MM.1S (cell line): ENCODE data around the gene CLPTM1.

Experiments
- DNase-seq: peaks from one replicate; pipeline ENCODE4 v3.0.0-alpha.2; 2015
- H2AFZ ChIP-seq: fragments of 300-600 bp; sonication (generic); 2 replicates; pipeline ENCODE4 v1.6.0; 2016; ENCODE audit warnings: antibody characterized with exemption, low read length
- H3F3A ChIP-seq: fragments of 300-600 bp; sonication (generic); 2 replicates; pipeline ENCODE4 v1.6.1; 2016; ENCODE audit warnings: mild to moderate bottlenecking, antibody characterized with exemption, low read length, moderate library complexity, mixed read lengths; ENCODE audit not compliant: insufficient read depth
- H3K27ac ChIP-seq: fragments of 300-600 bp; sonication (generic); 2 replicates; pipeline ENCODE4 v1.5.1; 2016; ENCODE audit warnings: mild to moderate bottlenecking, low read length
- H3K27me3 ChIP-seq: fragments of 300-600 bp; sonication (generic); replicated peaks from 2 replicates; pipeline ENCODE4 v1.6.0; 2016; ENCODE audit warnings: low read length; ENCODE audit not compliant: insufficient read depth
- H3K36me3 ChIP-seq: fragments of 300-600 bp; sonication (generic); replicated peaks from 2 replicates; pipeline ENCODE4 v1.6.1; 2016; ENCODE audit warnings: mild to moderate bottlenecking, low read length, mixed read lengths; ENCODE audit not compliant: insufficient read depth
- H3K4me1 ChIP-seq: fragments of 300-600 bp; sonication (generic); 2 replicates; pipeline ENCODE4 v1.6.1; 2016; ENCODE audit warnings: low read length, mixed read lengths
- H3K4me2 ChIP-seq: fragments of 300-600 bp; sonication (generic); 2 replicates; pipeline ENCODE4 v1.6.0; 2016; ENCODE audit warnings: low read depth, low read length
- H3K4me3 ChIP-seq: fragments of 300-600 bp; sonication (generic); 2 replicates; pipeline ENCODE4 v1.5.1; 2016; ENCODE audit warnings: low read length, mixed read lengths
- H3K79me2 ChIP-seq: fragments of 300-600 bp; sonication (generic); 2 replicates; pipeline ENCODE4 v1.6.1; 2016; ENCODE audit warnings: mixed run types, low read length, mixed read lengths
- H3K9ac ChIP-seq: fragments of 300-600 bp; sonication (generic); 2 replicates; pipeline ENCODE4 v1.6.1; 2016; ENCODE audit warnings: low read length, mixed read lengths
- H3K9me2 ChIP-seq: fragments of 300-600 bp; sonication (generic); replicated peaks from 2 replicates; pipeline ENCODE4 v1.6.1; 2016; ENCODE audit warnings: mild to moderate bottlenecking, low read length, mixed read lengths; ENCODE audit not compliant: insufficient read depth
- H3K9me3 ChIP-seq: fragments of 300-600 bp; sonication (generic); replicated peaks from 2 replicates; pipeline ENCODE4 v1.6.1; 2016; ENCODE audit warnings: mild to moderate bottlenecking, low read length, mixed read lengths; ENCODE audit not compliant: insufficient read depth
- H4K20me1 ChIP-seq: fragments of 300-600 bp; sonication (generic); 2 replicates; pipeline ENCODE4 v1.6.1; 2016; ENCODE audit warnings: mild to moderate bottlenecking, low read length, moderate library complexity, mixed read lengths; ENCODE audit not compliant: insufficient read depth
- EZH2 ChIP-seq: fragments of 300-600 bp; sonication (generic); optimal IDR thresholded peaks from 2 replicates; pipeline ENCODE3; 2017; ENCODE audit warnings: low read depth, mild to moderate bottlenecking, antibody characterized with exemption, low read length, mixed read lengths
- EZH2phosphoT487 ChIP-seq: fragments of 300-600 bp; sonication (generic); IDR thresholded peaks from 2 replicates; pipeline ENCODE4 v1.6.1; 2018; ENCODE audit warnings: antibody characterized with exemption, low read length
- TF ChIP-seq, protein P1 (sequence below): fragments of 300-600 bp; sonication (generic); IDR thresholded peaks from 2 replicates; pipeline ENCODE4 v1.5.1; 2016; ENCODE audit warnings: antibody characterized with exemption, low read length, mixed read lengths

CLPTM1 gene

DNA sequence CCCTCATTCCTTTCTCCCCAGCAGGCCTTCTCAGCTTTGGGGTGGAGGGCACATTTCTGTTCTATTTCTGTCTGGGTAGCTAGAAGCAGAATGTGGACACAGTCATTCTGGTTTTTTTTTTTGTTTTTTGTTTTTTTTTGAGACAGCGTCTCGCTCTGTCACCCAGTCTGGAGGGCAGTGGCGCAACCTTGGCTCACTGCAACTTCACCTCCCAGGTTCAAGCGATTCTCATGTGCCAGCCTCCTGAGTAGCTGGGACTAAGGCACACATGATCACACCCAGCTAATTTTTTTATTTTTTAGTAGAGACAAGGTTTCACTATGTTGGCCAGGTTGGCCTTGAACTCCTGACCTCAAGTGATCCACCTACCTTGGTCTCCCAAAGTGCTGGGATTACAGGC lies 20.3 kb downstream of the CLPTM1 start:
- Histone ChIP-seq H3K36me3 (peaks cover 8% of the 10 kb centered on the region), H3K79me2 (peaks cover 4% of the 10 kb centered on the region; the same call in 1 of the 2 replicates), H2AFZ (no peak overlapping the region), H3K4me1 (no peaks in the 10 kb centered on the region), H3K27me3 (no peaks in the 10 kb centered on the region), H3K4me2 (no peak overlapping the region), H3K9me3 (no peaks in the 10 kb centered on the region), H3K27ac (no peak overlapping the region), H4K20me1 (no peaks in the 10 kb centered on the region), H3K4me3 (no peak overlapping the region), H3K9ac (no peak overlapping the region), H3K9me2 (no peaks in the 10 kb centered on the region), H3F3A (no peaks in the 10 kb centered on the region)
- TF ChIP-seq, protein P1, sequence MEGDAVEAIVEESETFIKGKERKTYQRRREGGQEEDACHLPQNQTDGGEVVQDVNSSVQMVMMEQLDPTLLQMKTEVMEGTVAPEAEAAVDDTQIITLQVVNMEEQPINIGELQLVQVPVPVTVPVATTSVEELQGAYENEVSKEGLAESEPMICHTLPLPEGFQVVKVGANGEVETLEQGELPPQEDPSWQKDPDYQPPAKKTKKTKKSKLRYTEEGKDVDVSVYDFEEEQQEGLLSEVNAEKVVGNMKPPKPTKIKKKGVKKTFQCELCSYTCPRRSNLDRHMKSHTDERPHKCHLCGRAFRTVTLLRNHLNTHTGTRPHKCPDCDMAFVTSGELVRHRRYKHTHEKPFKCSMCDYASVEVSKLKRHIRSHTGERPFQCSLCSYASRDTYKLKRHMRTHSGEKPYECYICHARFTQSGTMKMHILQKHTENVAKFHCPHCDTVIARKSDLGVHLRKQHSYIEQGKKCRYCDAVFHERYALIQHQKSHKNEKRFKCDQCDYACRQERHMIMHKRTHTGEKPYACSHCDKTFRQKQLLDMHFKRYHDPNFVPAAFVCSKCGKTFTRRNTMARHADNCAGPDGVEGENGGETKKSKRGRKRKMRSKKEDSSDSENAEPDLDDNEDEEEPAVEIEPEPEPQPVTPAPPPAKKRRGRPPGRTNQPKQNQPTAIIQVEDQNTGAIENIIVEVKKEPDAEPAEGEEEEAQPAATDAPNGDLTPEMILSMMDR = no peak
- TF ChIP-seq EZH2 = no peak
- TF ChIP-seq EZH2phosphoT487 = no peak
- no peak for DNase-seq

DNA sequence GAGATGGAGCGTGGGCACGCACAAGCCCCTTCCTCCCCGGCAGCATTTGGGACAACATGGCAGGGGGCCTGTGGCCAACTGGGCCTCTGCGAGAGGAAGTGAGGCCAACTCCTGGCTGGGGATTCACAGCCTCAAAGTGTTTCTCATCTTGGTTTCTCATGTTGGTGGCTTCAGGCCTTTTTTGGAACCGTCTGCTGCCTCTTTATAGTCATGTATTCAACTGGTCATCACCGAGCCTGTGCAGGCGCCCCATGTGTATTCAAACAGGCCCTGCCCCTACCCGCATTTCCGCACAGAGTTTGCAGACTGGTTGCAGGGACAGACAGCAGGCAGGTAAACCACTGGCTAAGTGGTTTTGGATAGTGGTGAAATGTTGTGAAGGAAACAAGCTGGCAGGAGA lies 28.8 kb downstream of the CLPTM1 start:
- H2AFZ ChIP-seq = no peak overlapping the region
- H3K27me3 ChIP-seq = no peaks in the 10 kb centered on the region
- no peaks in the 10 kb centered on the region for H4K20me1 ChIP-seq
- H3K9ac ChIP-seq = no peak overlapping the region
- H3K4me3 ChIP-seq = no peak overlapping the region
- no peaks in the 10 kb centered on the region for H3F3A ChIP-seq
- no peaks in the 10 kb centered on the region for H3K9me3 ChIP-seq
- H3K27ac ChIP-seq = no peak overlapping the region
- H3K79me2 ChIP-seq = no peaks in the 10 kb centered on the region
- no peaks in the 10 kb centered on the region for H3K36me3 ChIP-seq
- DNase-seq = no peak
- H3K4me1 ChIP-seq = no peaks in the 10 kb centered on the region
- H3K9me2 ChIP-seq = no peaks in the 10 kb centered on the region
- TF ChIP-seq EZH2 = no peak
- TF ChIP-seq, protein P1 = no peak
- H3K4me2 ChIP-seq = no peak overlapping the region

DNA sequence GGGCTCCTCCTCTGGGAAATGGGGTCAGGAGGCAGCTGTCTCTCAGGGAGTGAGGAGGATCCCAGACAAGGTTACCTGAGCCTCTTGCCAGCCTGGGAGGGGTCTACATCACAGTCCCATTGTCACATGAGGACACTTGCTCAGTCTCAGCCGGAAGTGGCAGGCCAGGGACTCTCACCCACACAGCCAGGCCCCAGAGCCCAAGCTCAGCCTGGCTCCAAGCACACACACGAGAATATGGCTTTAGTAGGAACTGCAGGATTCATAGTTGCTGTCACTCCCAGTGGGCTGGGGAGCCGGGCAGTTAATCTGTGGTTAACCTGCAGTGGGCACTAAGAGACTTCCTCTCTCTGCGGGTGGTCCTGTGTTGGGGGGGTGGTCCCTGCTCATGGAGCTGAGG lies 30.3 kb downstream of the CLPTM1 start:
- no peak overlapping the region for H3K9ac ChIP-seq
- H3K9me3 ChIP-seq = no peaks in the 10 kb centered on the region
- no peaks in the 10 kb centered on the region for H3K4me1 ChIP-seq
- H3K9me2 ChIP-seq = no peaks in the 10 kb centered on the region
- no peak overlapping the region for H2AFZ ChIP-seq
- H3K4me3 ChIP-seq = no peak overlapping the region
- no peak overlapping the region for H3K27ac ChIP-seq
- TF ChIP-seq EZH2 (no peak), EZH2phosphoT487 (no peak)
- TF ChIP-seq, protein P1 = no peak
- no peak for DNase-seq
- H3K27me3 ChIP-seq = no peaks in the 10 kb centered on the region
- no peaks in the 10 kb centered on the region for H3K36me3 ChIP-seq
- H3F3A ChIP-seq = no peaks in the 10 kb centered on the region
- no peaks in the 10 kb centered on the region for H4K20me1 ChIP-seq
- H3K4me2 ChIP-seq = no peak overlapping the region
- H3K79me2 ChIP-seq = no peaks in the 10 kb centered on the region
